Heart left ventricle (tissue), 13 donors: ENCODE measurements around the gene ORAI2.
"Not testable (repeated sequence)": the region's sequence is repeated elsewhere in the genome, so short reads cannot be mapped to it uniquely, and the experiment has no call there.

ENCODE experiments used
- POLR2A ChIP-seq, 2 donors: fragments of 450-650 bp; IDR thresholded peaks; one replicate each; pipeline ENCODE4 v1.6.1; 2017; ENCODE audit warnings: antibody characterized with exemption in 2 of 2, mild to moderate bottlenecking in 2 of 2, moderate library complexity in 2 of 2
- TF ChIP-seq, protein P1 (sequence below), 12 donors: fragments of 200-600 bp; sonication (generic) in 4 of 12; IDR thresholded peaks; one replicate each; pipeline versions ENCODE4 v1.5.0 to v1.8.0; 2018 to 2022; ENCODE audit warnings: antibody characterized with exemption in 12 of 12, mild to moderate bottlenecking in 5 of 12
- donor health status: ischemic (EF 13 %, LVEDD 7.1; RV severe dilation, severe dysfunction).
- donor health status: DM: no; HTN: yes; CAD: no.
- donor health status: DM: no; HTN: no; CAD: no.
- donor health status: ischemic (EF 25% LVEDD 6.9; RV normal size, moderate dysfunction).
- donor health status: ischemic (EF 25% LVEDD 5.7; RV mildly dilated, moderate dysfunction).
- donor health status: ischemic (EF 35%, LVEDD 5.7; RV mildly dilated, moderate dysfunction).
- donor health status: nonischemic (EF 11% LVEDD 7.7; RV severe dilation, severe dysfunction).
- donor health status: DM: yes; HTN: yes; CAD: no.
- donor health status: PGD.
- donor health status: ischemic (EF 29% LVEDD 5.4; RV normal size, mild dysfunction).
- donor health status: nonischemic (EF 23%, LVEDD 6.1; RV moderate dilation, normal function).

DNA sequence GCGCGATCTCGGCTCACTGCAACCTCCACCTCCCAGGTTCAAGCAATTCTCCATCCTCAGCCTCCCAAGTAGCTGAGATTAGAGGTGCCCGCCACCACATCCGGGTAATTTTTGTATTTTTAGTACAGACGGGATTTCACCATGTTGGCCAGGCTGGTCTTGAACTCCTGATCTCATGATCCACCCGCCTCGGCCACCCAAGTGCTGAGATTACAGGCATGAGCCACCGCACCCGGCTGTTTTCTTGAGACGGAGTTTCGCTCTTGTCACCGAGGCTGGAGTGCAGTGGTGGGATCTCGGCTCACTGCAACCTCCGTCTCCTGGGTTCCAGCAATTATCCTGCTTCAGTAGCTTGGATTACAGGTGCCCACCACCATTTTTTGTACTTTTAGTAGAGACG is 64.9 kb downstream of the ORAI2 start:
- TF ChIP-seq, protein P1, sequence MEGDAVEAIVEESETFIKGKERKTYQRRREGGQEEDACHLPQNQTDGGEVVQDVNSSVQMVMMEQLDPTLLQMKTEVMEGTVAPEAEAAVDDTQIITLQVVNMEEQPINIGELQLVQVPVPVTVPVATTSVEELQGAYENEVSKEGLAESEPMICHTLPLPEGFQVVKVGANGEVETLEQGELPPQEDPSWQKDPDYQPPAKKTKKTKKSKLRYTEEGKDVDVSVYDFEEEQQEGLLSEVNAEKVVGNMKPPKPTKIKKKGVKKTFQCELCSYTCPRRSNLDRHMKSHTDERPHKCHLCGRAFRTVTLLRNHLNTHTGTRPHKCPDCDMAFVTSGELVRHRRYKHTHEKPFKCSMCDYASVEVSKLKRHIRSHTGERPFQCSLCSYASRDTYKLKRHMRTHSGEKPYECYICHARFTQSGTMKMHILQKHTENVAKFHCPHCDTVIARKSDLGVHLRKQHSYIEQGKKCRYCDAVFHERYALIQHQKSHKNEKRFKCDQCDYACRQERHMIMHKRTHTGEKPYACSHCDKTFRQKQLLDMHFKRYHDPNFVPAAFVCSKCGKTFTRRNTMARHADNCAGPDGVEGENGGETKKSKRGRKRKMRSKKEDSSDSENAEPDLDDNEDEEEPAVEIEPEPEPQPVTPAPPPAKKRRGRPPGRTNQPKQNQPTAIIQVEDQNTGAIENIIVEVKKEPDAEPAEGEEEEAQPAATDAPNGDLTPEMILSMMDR (IDR thresholded peaks at IDR 0.05) = not testable (repeated sequence)
- not testable (repeated sequence) for TF ChIP-seq POLR2A (IDR thresholded peaks at IDR 0.05)
